SK-N-MC (cell line): ENCODE results near the gene PLPP7.

ENCODE experiments used
- EZH2 ChIP-seq: fragments of 200-600 bp; sonication (generic); IDR thresholded peaks from one replicate; pipeline ENCODE4 v1.6.1; 2017; ENCODE audit warnings: antibody characterized with exemption
- FOXP2 ChIP-seq: optimal IDR thresholded peaks from 2 replicates; pipeline ENCODE3; 2011; ENCODE audit warnings: mild to moderate bottlenecking, moderate library complexity; ENCODE audit not compliant: insufficient read depth; ENCODE audit errors: extremely low read length, control extremely low read depth
- POLR2AphosphoS5 ChIP-seq: IDR thresholded peaks from 2 replicates; pipeline ENCODE4 v1.6.1; 2012; ENCODE audit warnings: mild to moderate bottlenecking, low read depth, low read length, borderline replicate concordance

- TF ChIP-seq EZH2 (no peak), POLR2AphosphoS5 (no peak), FOXP2 (no peak)
These were observed 2.3 kb downstream of the PLPP7 start for GRCh38 chr9:131291795-131292315.
